Stomach smooth muscle (tissue), 2 donors: ENCODE measurements around the gene SDCBP2.
A peak's percentile ranks its signal among the peaks of the same experiment; 100 is the strongest.

Experiments used
- H3K27ac ChIP-seq: one replicate; pipeline ENCODE4 v1.7.0; 2013; ENCODE audit warnings: mild to moderate bottlenecking, low read length, inconsistent platforms
- H3K27me3 ChIP-seq, 2 donors: one replicate each; pipeline ENCODE4 v1.7.0; 2013; ENCODE audit warnings: low read length in 2 of 2; ENCODE audit not compliant: insufficient read depth in 2 of 2, control insufficient read depth in 1 of 2
- H3K36me3 ChIP-seq, 2 donors: one replicate each; pipeline ENCODE4 v1.7.0; 2013; ENCODE audit warnings: low read length in 2 of 2; ENCODE audit not compliant: control insufficient read depth in 2 of 2, insufficient read depth in 2 of 2
- H3K4me1 ChIP-seq: one replicate; pipeline ENCODE4 v1.7.0; 2013; ENCODE audit warnings: low read length; ENCODE audit not compliant: control insufficient read depth, insufficient read depth
- H3K4me3 ChIP-seq, 2 donors: one replicate each; pipeline ENCODE4 v1.7.0; 2013; ENCODE audit warnings: low read length in 2 of 2
- H3K9ac ChIP-seq, 2 donors: one replicate each; pipeline ENCODE4 v1.7.0; 2013; ENCODE audit warnings: low read length in 2 of 2, mild to moderate bottlenecking in 1 of 2
- H3K9me3 ChIP-seq, 2 donors: one replicate each; pipeline ENCODE4 v1.7.0; 2013; ENCODE audit warnings: low read length in 2 of 2; ENCODE audit not compliant: control insufficient read depth in 2 of 2
- donor health status: healthy.
- donor health status: Pancreatic carcinoma.

SDCBP2 gene

GRCh38 chr20:1328680-1329330 lies at the start of gene SDCBP2:
SDCBP2 (minus strand) TSS chr20:1329139; CDS start chr20:1320416, 8,723 bp downstream.
- Histone ChIP-seq H3K27me3 (no peaks in the 10 kb centered on the region), H3K4me3 (no peak within 1 kb of the TSS), H3K27ac (peak within 1 kb of the TSS; percentile 6), H3K9me3 (no peaks in the 10 kb centered on the region), H3K9ac (peak within 1 kb of the TSS in 1 of 2 donors; percentile 47), H3K36me3 (peaks cover 5 to 9% of the 10 kb centered on the region in 2 donors), H3K4me1 (peaks cover 43% of the 10 kb centered on the region)

GRCh38 chr20:1378735-1379125 lies 49.8 kb upstream of the SDCBP2 start:
- Histone ChIP-seq H3K4me3 (no peak overlapping the region), H3K9ac (no peak overlapping the region), H3K4me1 (peaks cover 32% of the 10 kb centered on the region), H3K36me3 (peaks cover 0 to 7% of the 10 kb centered on the region in 2 donors), H3K27ac (no peak overlapping the region), H3K9me3 (no peaks in the 10 kb centered on the region), H3K27me3 (no peaks in the 10 kb centered on the region)

- Histone ChIP-seq H3K4me3 (no peak overlapping the region), H3K9ac (no peak overlapping the region), H3K27me3 (no peaks in the 10 kb centered on the region), H3K4me1 (peaks cover 35% of the 10 kb centered on the region), H3K36me3 (peaks cover 0 to 10% of the 10 kb centered on the region in 2 donors), H3K27ac (no peak overlapping the region), H3K9me3 (no peaks in the 10 kb centered on the region)
These were observed 49.2 kb upstream of the SDCBP2 start for GRCh38 chr20:1377984-1378734.

- no peak overlapping the region for H3K27ac ChIP-seq
- no peaks in the 10 kb centered on the region for H3K27me3 ChIP-seq
- peaks cover 0 to 10% of the 10 kb centered on the region in 2 donors for H3K36me3 ChIP-seq
- no peak overlapping the region for H3K9ac ChIP-seq
- H3K4me1 ChIP-seq = peaks cover 28% of the 10 kb centered on the region
- H3K4me3 ChIP-seq = no peak overlapping the region
- H3K9me3 ChIP-seq = no peaks in the 10 kb centered on the region
These were observed 48.5 kb upstream of the SDCBP2 start for GRCh38 chr20:1377341-1377871.

- Histone ChIP-seq H3K9me3 (no peaks in the 10 kb centered on the region), H3K27me3 (no peaks in the 10 kb centered on the region), H3K4me1 (peaks cover 21% of the 10 kb centered on the region), H3K36me3 (peaks cover 0 to 16% of the 10 kb centered on the region in 2 donors), H3K9ac (no peak overlapping the region), H3K27ac (no peak overlapping the region), H3K4me3 (no peak overlapping the region)
These were observed 47.7 kb upstream of the SDCBP2 start for GRCh38 chr20:1376408-1377270.

- Histone ChIP-seq H3K27me3 (no peaks in the 10 kb centered on the region), H3K4me1 (peaks cover 21% of the 10 kb centered on the region), H3K4me3 (no peak overlapping the region), H3K36me3 (peaks cover 0 to 22% of the 10 kb centered on the region in 2 donors), H3K9me3 (no peaks in the 10 kb centered on the region), H3K9ac (no peak overlapping the region), H3K27ac (no peak overlapping the region)
These were observed 47.1 kb upstream of the SDCBP2 start for GRCh38 chr20:1376007-1376406.

GRCh38 chr20:1375515-1375914 lies 46.6 kb upstream of the SDCBP2 start:
- Histone ChIP-seq H3K27me3 (no peaks in the 10 kb centered on the region), H3K4me3 (no peak overlapping the region), H3K27ac (no peak overlapping the region), H3K4me1 (peaks cover 25% of the 10 kb centered on the region), H3K9ac (no peak overlapping the region), H3K9me3 (no peaks in the 10 kb centered on the region), H3K36me3 (peaks cover 0 to 23% of the 10 kb centered on the region in 2 donors)

GRCh38 chr20:1374246-1374645 lies 45.3 kb upstream of the SDCBP2 start:
- Histone ChIP-seq H3K4me1 (peaks cover 24% of the 10 kb centered on the region), H3K9ac (no peak overlapping the region), H3K36me3 (peaks cover 0 to 25% of the 10 kb centered on the region in 2 donors), H3K27ac (no peak overlapping the region), H3K27me3 (no peaks in the 10 kb centered on the region), H3K9me3 (no peaks in the 10 kb centered on the region), H3K4me3 (no peak overlapping the region)

- H3K9ac ChIP-seq = no peak overlapping the region
- no peaks in the 10 kb centered on the region for H3K27me3 ChIP-seq
- H3K4me3 ChIP-seq = no peak overlapping the region
- peaks cover 0 to 26% of the 10 kb centered on the region in 2 donors for H3K36me3 ChIP-seq
- no peaks in the 10 kb centered on the region for H3K9me3 ChIP-seq
- no peak overlapping the region for H3K27ac ChIP-seq
- peaks cover 24% of the 10 kb centered on the region for H3K4me1 ChIP-seq
These were observed 44.7 kb upstream of the SDCBP2 start for GRCh38 chr20:1373614-1374013.

GRCh38 chr20:1373036-1373435 lies 44.1 kb upstream of the SDCBP2 start:
- peaks cover 2 to 30% of the 10 kb centered on the region in 2 donors for H3K36me3 ChIP-seq

More at GRCh38 chr20:1373036-1373435, 44.1 kb upstream of the SDCBP2 start:
- peaks cover 24% of the 10 kb centered on the region for H3K4me1 ChIP-seq
- H3K27me3 ChIP-seq = no peaks in the 10 kb centered on the region
- H3K9ac ChIP-seq = no peak overlapping the region
- H3K4me3 ChIP-seq = no peak overlapping the region
- no peaks in the 10 kb centered on the region for H3K9me3 ChIP-seq
- H3K27ac ChIP-seq = no peak overlapping the region
